Endometrial microvascular endothelial cells (primary cell): ENCODE results near the gene SECISBP2. TPM values are rescaled to one million over a fixed set of nuclear protein-coding genes. Genes with fewer than 3 reads are reported as not detected.
"Not testable (repeated sequence)": the region's sequence is repeated elsewhere in the genome, so short reads cannot be mapped to it uniquely, and the experiment has no call there.

Source experiments
- in situ Hi-C: cut with HindIII; loops from 2 replicates; pipeline ENCODE4 v1.10.0; 2017; ENCODE audit warnings: low sequenced_read_pairs, low pct_unique_long_range_greater_than_20kb; ENCODE audit errors: inconsistent ontology term
- total RNA-seq: library from RNA; depleted of rRNA; stranded (reverse); fragments of >200 nt; gene quantifications from one replicate; pipeline ENCODE4 v1.2.3, GENCODE V29; 2015; ENCODE audit errors: inconsistent ontology term

SECISBP2 gene
- total RNA-seq, 1 donor from 2014 or later, result 29.6 TPM

- in situ Hi-C loops, result no loop called here
These were observed 42.7 kb downstream of the SECISBP2 start for GRCh38 chr9:89361031-89361430.

GRCh38 chr9:89361816-89362646 lies 43.7 kb downstream of the SECISBP2 start:
- in situ Hi-C loops, result no loop called here

DNA sequence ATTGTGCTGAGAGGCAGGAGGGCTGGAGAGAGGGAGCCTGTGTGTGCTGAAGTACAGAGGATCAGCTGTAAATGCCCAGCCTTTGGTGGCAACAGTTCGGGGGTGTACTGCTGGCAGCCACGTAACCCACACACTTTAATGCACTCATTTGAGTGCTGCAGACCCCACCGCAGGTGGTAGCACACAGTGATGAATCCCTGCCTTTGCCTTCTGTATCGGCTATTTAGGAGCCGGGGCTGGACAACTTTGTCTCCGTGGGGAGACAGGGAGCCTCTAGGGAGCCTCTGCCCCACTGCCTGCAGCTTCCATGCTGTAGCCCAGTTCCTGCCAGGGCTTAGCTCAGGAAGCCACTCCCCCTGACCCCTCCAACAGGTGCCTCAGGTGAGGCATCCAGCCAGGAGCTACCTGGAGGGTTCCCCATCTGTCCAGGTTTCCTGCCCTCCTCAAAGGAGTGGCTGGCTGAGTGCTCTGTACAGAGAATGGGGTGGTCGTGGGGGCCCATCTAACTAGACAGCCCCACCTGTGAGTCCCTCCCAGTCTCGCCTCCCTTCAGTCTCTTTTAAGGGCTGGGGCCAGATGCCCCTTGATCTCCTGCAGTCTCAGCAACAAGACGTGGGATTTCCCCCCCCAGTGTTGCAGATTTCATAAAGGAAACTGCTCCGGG lies 44.5 kb downstream of the SECISBP2 start:
- in situ Hi-C loops, result no loop called here

DNA sequence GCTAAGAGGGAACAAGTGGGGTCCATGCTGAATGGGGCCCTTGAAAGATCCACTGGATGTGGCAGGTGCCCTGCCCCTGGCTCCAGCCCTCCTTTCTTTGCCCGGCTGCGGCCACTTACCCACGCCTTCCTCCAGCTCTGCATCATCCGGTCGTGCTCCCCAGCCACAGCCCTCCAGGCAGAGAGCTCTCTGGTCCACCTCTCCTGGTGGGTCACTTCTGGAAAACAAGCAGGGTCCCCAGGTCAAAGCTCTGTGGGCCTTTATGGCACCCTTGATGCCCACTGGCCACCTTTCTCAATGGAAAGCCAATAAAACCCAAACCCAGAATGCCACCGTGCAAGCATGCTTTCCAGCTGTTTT lies 45.0 kb downstream of the SECISBP2 start:
- in situ Hi-C loops, result no loop called here

- in situ Hi-C loops, result no loop called here
These were observed 45.8 kb downstream of the SECISBP2 start for GRCh38 chr9:89363921-89364665.

GRCh38 chr9:89364666-89365531 lies 46.6 kb downstream of the SECISBP2 start:
- in situ Hi-C loops, result no loop called here

GRCh38 chr9:89365532-89365912 lies 47.2 kb downstream of the SECISBP2 start:
- in situ Hi-C loops, result no loop called here

- in situ Hi-C loops, result no loop called here
These were observed 48.4 kb downstream of the SECISBP2 start for GRCh38 chr9:89366711-89367110.

GRCh38 chr9:89367281-89367680 lies 49.0 kb downstream of the SECISBP2 start:
- in situ Hi-C loops, result no loop called here

GRCh38 chr9:89367726-89368437 lies 49.6 kb downstream of the SECISBP2 start:
- in situ Hi-C loops, result no loop called here

- in situ Hi-C loops, result no loop called here
These were observed 50.2 kb downstream of the SECISBP2 start for GRCh38 chr9:89368550-89368949.

DNA sequence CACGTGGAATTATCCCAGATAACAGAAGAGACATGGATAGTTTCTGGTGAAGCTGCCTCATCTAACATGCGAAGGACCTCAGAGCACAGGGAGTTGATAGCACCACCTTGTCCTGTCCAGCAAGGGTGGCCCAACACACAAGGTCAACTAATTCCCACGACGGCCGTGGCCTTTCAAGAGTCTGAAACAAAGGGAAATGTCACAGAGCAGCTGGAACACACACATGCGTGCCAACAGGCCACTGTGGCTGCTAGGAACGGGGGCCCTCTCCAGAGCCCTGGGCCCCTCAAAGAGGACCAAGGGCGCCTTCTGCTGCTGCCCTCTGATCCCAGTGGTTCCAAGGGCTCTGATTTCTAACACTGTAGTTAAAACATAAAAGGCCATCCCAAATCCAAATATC lies 50.7 kb downstream of the SECISBP2 start:
- in situ Hi-C loops, result no loop called here

DNA sequence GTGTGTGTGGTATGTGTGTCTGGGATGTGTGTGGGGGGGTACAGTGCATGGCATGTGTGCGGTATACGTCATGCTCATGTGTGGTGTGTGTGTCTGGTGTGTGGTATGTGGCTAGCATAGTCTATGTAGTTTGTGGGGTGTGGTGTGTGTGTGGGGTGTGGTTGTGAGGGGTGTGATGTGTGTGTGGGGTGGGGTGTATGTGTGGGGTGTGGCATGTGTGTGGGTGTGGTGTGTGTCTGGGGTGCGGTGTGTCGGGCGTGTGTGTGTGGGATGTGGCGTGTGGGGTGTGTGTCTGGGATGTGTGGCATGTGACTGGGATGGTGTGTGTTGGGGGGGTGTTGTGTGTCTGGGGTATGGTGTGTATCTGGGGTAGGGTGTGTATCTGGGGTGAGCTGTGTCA lies 52.3 kb downstream of the SECISBP2 start:
- in situ Hi-C loops, result no loop called here

DNA sequence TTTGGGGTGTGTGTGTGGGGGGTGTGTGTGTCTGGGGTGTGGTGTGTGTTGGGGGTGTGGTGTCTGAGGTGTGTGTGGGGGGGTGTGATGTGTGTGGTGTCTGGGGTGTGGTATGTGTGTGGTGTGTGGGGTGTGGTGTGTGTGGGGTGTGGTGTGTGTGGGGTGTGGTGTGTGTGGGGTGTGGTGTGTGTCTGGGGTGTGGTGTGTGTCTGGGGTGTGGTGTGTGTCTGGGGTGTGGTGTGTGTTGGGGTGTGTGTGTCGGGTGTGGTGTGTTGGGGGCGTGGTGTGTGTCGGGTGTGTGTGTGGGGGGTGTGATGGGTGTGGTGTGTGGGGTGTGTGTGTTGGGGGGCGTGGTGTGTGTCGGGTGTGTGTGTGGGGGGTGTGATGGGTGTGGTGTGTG lies 53.5 kb downstream of the SECISBP2 start:
- in situ Hi-C loops, result not testable (repeated sequence)

- in situ Hi-C loops, result no loop called here
These were observed 54.0 kb downstream of the SECISBP2 start for GRCh38 chr9:89372230-89372816.

- in situ Hi-C loops, result no loop called here
These were observed 54.7 kb downstream of the SECISBP2 start for GRCh38 chr9:89372979-89373378.

GRCh38 chr9:89374176-89374575 lies 55.9 kb downstream of the SECISBP2 start:
- in situ Hi-C loops, result no loop called here

DNA sequence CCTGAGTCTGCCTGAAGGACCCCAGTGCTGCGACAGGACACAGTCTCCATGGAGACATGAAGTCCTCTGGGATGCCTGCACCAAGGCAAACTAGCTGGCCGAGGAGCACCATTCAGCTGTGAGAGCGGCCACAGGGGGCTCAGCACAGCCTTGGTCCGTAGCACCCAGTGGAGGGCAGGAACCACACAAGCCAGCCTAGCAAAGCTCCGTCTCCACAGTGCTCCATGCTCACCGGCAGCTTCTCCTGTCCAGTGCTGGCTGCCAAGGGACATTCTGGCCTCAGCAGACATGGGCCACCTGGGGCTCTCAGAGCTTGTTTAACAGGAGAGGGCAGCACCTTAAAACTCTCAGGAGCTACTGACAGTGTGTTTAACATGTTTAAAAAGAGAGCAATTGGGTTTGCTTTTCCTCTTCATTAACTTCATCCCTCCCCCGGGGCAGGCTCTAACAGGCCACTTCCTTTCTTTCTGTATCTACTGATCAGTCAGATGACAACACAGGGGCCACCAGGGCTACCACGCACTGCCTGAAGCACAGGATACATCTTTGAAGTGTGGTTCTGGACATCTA lies 57.0 kb downstream of the SECISBP2 start:
- in situ Hi-C loops, result no loop called here
